Heart right ventricle (tissue), 16 donors: ENCODE results near the gene LEKR1. TPM values are rescaled to one million over a fixed set of nuclear protein-coding genes. Genes with fewer than 3 reads are reported as not detected.

Experiments used
- ATAC-seq, 8 donors: fragments of 200-7000 bp; cut with Tn5 transposase; one replicate each; pipeline ENCODE4 v1.9.1; 2020; ENCODE audit warnings: mild to moderate bottlenecking in 8 of 8, moderate library complexity in 8 of 8, moderate number of reproducible peaks in 1 of 8
- DNase-seq, 2 donors: peaks; one replicate each; pipeline ENCODE4 v3.0.0-alpha.2; 2020
- H3K27ac ChIP-seq, 10 donors: fragments of 200-600 bp; sonication (generic) in 2 of 10; one replicate each; pipeline versions ENCODE4 v1.5.0 to v1.8.0; 2020 to 2022; ENCODE audit warnings: mild to moderate bottlenecking in 3 of 10
- H3K27me3 ChIP-seq, 7 donors: fragments of 200-600 bp; one replicate each; pipeline ENCODE4 v1.8.0; 2021 to 2022; ENCODE audit warnings: mild to moderate bottlenecking in 2 of 7
- H3K36me3 ChIP-seq, 9 donors: fragments of 200-600 bp; sonication (generic) in 1 of 9; one replicate each; pipeline versions ENCODE4 v1.5.0 to v1.8.0; 2020 to 2022; ENCODE audit warnings: mild to moderate bottlenecking in 2 of 9
- H3K4me1 ChIP-seq, 9 donors: fragments of 200-600 bp; sonication (generic) in 1 of 9; one replicate each; pipeline versions ENCODE4 v1.5.0 to v1.8.0; 2020 to 2022; ENCODE audit warnings: mild to moderate bottlenecking in 4 of 9
- H3K4me3 ChIP-seq, 10 donors: fragments of 200-600 bp; sonication (generic) in 2 of 10; one replicate each; pipeline versions ENCODE4 v1.5.0 to v1.8.0; 2020 to 2022; ENCODE audit warnings: mild to moderate bottlenecking in 7 of 10, moderate library complexity in 2 of 10
- H3K9me3 ChIP-seq, 11 donors: fragments of 200-600 bp in 10 of 11; sonication (generic) in 2 of 11; one replicate each; pipeline versions ENCODE4 v1.5.0 to v1.8.0; 2013 to 2022; ENCODE audit warnings: mild to moderate bottlenecking in 2 of 11, control low read depth in 1 of 11, moderate library complexity in 1 of 11
- WGBS, 2 donors: extraction: QIAGEN DNeasy Blood & Tissue Kit; methylation state at CpG; one replicate each; pipeline ENCODE4 v1.1.7; 2013; ENCODE audit warnings: inconsistent platforms in 1 of 2; 5-methylcytosine and 5-hydroxymethylcytosine counted together
- intact Hi-C, 10 donors: fragments of 100-400 bp; cut with DNase I; formaldehyde crosslinking; loops; one replicate each; pipeline versions ENCODE4 v1.11.1 to v1.14.2; 2022
- polyA plus RNA-seq, 2 donors: library from polyadenylated mRNA; stranded (reverse); fragments of 200-250 nt; gene quantifications; one replicate each; pipeline ENCODE4 v1.2.3, GENCODE V29; 2013
- total RNA-seq, 10 donors: library from RNA; stranded (reverse); fragmentation: NEBNext Ultra II Directional in 3 of 10; extraction: Animal tissue kit (Norgen Biotek cat#: 25700) in 3 of 10; gene quantifications; one replicate each; pipeline versions ENCODE4 v1.2.1 to v1.2.4, GENCODE V29; 2021 to 2023
- TF ChIP-seq, protein P1 (sequence below), 9 donors: fragments of 200-600 bp; sonication (generic) in 2 of 9; IDR thresholded peaks; one replicate each; pipeline versions ENCODE4 v1.5.0 to v1.8.0; 2021 to 2022; ENCODE audit warnings: antibody characterized with exemption in 9 of 9, mild to moderate bottlenecking in 5 of 9, moderate library complexity in 1 of 9
- donor health status: Arrhythmogenic right ventricular cardiomyopathy.
- donor health status: ischemic (EF 13 %, LVEDD 7.1; RV severe dilation, severe dysfunction).
- donor health status: healthy with polysubstance abuse.
- donor health status: DM: no; HTN: yes; CAD: no.
- donor health status: DM: no; HTN: no; CAD: no.
- donor health status: ischemic (EF 25% LVEDD 6.9; RV normal size, moderate dysfunction).
- donor health status: ischemic (EF 25% LVEDD 5.7; RV mildly dilated, moderate dysfunction).
- donor health status: healthy.
- donor health status: DM: yes; HTN: yes; CAD: no.
- donor health status: Ischemic cardiomyopathy.
- donor health status: ischemic (EF 35%, LVEDD 5.7; RV mildly dilated, moderate dysfunction).
- donor health status: nonischemic (EF 11% LVEDD 7.7; RV severe dilation, severe dysfunction).
- donor health status: DM: yes; HTN: yes; CAD: no.
- donor health status: PGD.
- donor health status: ischemic (EF 29% LVEDD 5.4; RV normal size, mild dysfunction).
- donor health status: nonischemic (EF 23%, LVEDD 6.1; RV moderate dilation, normal function).

LEKR1 gene
- total and polyA plus RNA-seq, 12 donors, result 0.17 to 3.0 (median 0.81) TPM

DNA sequence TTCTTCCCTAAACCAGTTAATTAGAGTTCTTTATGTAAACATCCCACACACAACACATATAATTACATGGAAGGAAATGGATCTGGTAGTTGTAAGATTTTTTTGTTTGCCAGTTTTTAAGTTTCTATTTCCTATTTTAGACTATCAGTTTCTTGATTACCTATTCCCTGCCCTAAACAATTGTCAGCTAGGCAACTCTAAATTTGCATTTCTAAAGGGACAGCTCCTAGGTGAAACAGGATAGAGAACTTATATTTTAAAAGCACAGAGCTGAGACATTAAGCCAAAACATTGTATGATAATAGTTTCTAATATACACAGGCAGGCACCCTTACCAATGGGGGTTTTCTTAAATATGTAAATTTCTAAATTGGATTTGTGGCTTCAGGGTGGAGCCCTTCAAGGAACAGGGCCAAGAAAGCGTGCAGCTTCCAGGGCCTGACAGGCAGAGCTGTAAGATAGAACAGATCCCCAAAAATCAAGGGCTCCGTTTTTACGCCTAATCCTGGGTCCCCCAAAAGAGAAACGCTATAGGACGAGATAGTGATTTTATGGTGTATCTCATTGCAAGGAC is 8.9 kb downstream of the LEKR1 start:
- DNase-seq (no peak), ATAC-seq (no peak)
- no peaks in the 10 kb centered on the region for H3K27me3 ChIP-seq
- TF ChIP-seq, protein P1, sequence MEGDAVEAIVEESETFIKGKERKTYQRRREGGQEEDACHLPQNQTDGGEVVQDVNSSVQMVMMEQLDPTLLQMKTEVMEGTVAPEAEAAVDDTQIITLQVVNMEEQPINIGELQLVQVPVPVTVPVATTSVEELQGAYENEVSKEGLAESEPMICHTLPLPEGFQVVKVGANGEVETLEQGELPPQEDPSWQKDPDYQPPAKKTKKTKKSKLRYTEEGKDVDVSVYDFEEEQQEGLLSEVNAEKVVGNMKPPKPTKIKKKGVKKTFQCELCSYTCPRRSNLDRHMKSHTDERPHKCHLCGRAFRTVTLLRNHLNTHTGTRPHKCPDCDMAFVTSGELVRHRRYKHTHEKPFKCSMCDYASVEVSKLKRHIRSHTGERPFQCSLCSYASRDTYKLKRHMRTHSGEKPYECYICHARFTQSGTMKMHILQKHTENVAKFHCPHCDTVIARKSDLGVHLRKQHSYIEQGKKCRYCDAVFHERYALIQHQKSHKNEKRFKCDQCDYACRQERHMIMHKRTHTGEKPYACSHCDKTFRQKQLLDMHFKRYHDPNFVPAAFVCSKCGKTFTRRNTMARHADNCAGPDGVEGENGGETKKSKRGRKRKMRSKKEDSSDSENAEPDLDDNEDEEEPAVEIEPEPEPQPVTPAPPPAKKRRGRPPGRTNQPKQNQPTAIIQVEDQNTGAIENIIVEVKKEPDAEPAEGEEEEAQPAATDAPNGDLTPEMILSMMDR (IDR thresholded peaks at IDR 0.05), result no peak
- no peaks in the 10 kb centered on the region for H3K9me3 ChIP-seq
- 84 to 94% methylated on average over 5 of the region's 5 CpGs for WGBS, 2 donors
- H3K4me3 ChIP-seq, result no peak overlapping the region
- H3K27ac ChIP-seq, result no peak overlapping the region
- H3K4me1 ChIP-seq, result no peaks in the 10 kb centered on the region
- no peaks in the 10 kb centered on the region for H3K36me3 ChIP-seq
- intact Hi-C loops, result loop anchor here in 1 of 10 donors (10.0 kb wide), 1 partner anchor 300 kb away; no protein-coding TSS in a partner anchor

DNA sequence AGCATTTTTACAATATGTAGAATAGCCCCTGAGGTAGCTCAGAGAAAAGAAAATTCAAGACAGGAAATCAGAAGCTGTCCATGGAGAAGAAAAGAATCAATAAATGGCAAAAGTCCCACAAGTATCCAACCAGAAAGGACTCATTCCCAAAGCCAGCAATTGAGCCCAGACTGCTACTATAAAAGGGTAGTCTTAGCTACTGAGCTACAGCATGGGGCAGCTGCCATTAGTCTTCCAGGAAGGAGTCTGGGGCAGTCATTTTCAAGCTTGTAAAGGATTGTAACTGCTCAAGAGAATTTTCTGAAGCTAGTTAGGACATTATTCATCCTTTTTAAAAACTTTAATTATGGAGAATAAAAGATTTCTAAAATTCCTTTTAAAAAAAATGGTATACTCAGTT is 10.5 kb downstream of the LEKR1 start:
- TF ChIP-seq, protein P1 (IDR thresholded peaks at IDR 0.05), result no peak
- H3K4me3 ChIP-seq, result no peak overlapping the region
- DNase-seq, result no peak
- no peak overlapping the region for H3K27ac ChIP-seq
- H3K27me3 ChIP-seq, result no peaks in the 10 kb centered on the region
- no peak for ATAC-seq
- intact Hi-C loops, result loop anchor here in 1 of 10 donors (10.0 kb wide), 1 partner anchor 298 kb away; no protein-coding TSS in a partner anchor
- no peaks in the 10 kb centered on the region for H3K4me1 ChIP-seq
- no peaks in the 10 kb centered on the region for H3K36me3 ChIP-seq
- no peaks in the 10 kb centered on the region for H3K9me3 ChIP-seq

DNA sequence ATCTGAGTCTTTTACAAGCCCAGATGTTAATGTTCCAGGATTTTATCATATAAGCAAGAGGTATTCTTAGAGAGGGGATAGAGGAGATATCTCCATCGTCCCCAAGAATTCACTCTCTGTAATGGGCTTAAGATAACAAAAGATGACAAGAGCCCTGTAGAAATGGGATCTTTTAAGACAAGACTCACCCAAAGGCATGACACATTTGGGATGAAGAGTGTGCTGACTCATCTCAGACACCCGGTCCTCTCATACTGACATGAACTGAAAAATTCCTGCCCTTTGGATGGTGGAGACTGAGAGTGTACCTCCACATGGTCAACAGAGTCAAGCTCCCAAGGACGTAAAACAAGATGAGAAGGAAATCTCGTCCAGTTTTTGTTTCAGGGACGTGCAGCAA is 11.0 kb downstream of the LEKR1 start:
- no peak for ATAC-seq
- intact Hi-C loops, result loop anchor here in 1 of 10 donors (10.0 kb wide), 1 partner anchor 298 kb away; no protein-coding TSS in a partner anchor
- TF ChIP-seq, protein P1 (IDR thresholded peaks at IDR 0.05), result no peak
- H3K27ac ChIP-seq, result no peak overlapping the region
- H3K27me3 ChIP-seq, result no peaks in the 10 kb centered on the region
- no peaks in the 10 kb centered on the region for H3K36me3 ChIP-seq
- DNase-seq, result no peak
- H3K4me1 ChIP-seq, result no peaks in the 10 kb centered on the region
- H3K9me3 ChIP-seq, result no peaks in the 10 kb centered on the region
- H3K4me3 ChIP-seq, result no peak overlapping the region
- WGBS, 2 donors, result 64 to 66% methylated on average over 5 of the region's 5 CpGs

DNA sequence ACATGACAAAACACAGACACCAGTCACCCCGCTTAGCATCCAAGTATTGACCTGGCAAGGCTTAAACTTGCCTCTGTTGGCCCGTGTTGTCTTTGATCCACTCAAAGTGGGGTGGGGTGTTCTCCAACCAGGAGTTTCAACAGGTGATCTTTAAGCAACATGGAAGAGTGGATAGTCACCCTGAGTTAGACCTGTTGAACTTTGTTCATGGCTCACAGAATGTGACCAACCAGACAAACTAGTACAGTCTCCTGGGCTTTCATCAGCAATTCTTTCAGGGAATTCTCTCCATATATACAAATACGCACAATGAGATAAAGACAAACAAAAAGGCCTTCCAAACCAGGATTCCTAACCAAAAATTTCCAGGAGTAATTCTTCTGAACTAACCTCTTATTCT is 11.9 kb downstream of the LEKR1 start:
- DNase-seq, result no peak
- H3K9me3 ChIP-seq, result no peaks in the 10 kb centered on the region
- no peaks in the 10 kb centered on the region for H3K36me3 ChIP-seq
- TF ChIP-seq, protein P1 (IDR thresholded peaks at IDR 0.05), result no peak
- H3K4me1 ChIP-seq, result peaks cover 0 to 7% (median 0%) of the 10 kb centered on the region in 9 donors
- intact Hi-C loops, result loop anchor here in 1 of 10 donors (10.0 kb wide), 1 partner anchor 297 kb away; no protein-coding TSS in a partner anchor
- no peak for ATAC-seq
- 95% methylated on average over 3 of the region's 3 CpGs for WGBS, 2 donors
- H3K4me3 ChIP-seq, result no peak overlapping the region
- no peaks in the 10 kb centered on the region for H3K27me3 ChIP-seq
- H3K27ac ChIP-seq, result no peak overlapping the region
